ENCODE measurements around the gene CACNA1G.

GRCh38 chr17:50547035-50547735 is 13.3 kb upstream of the CACNA1G start, which contains the start of gene SPATA20:
- TF ChIP-seq CTCF (IDR thresholded peaks at IDR 0.05; ENCODE audit: poor library complexity) (peak; percentile 97), EZH2 (IDR thresholded peaks at IDR 0.05; ENCODE audit: borderline replicate concordance) (no peak)

All from hepatocyte (in vitro differentiated cells).